Limb (tissue), 2 donors: Measurements from ENCODE around the gene PGM2L1.

ENCODE experiments used
- DNase-seq, 2 donors: peaks; one replicate each; pipeline ENCODE4 v3.0.0-alpha.2; 2016; ENCODE audit errors: extremely low spot score in 2 of 2

The PGM2L1 gene

GRCh38 chr11:74307434-74307833, 90.8 kb downstream of the PGM2L1 start:
- DNase-seq: peak; percentile 47 to 49

- DNase-seq: peak in 1 of 2 donors; percentile 34
Measured at GRCh38 chr11:74306435-74307175, 91.6 kb downstream of the PGM2L1 start.

DNA sequence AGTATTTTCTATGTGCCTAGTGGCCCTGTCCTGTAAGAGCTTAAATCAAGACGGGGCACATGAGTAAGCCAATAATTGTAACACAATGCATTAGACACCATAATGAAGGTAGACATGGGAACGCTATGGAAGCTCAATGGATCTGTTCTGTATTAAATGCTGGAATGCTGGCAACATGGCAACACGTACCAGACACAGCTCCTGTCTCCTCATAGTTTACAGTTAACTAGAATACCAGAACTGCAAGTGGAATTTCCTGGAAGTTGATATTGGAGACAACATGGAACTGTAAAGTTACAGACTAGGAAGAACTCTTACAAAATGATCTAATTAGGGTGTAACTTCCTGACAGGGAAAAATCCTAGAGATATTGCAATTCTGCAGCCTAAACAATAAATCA, 99.2 kb downstream of the PGM2L1 start:
- no peak for DNase-seq

DNA sequence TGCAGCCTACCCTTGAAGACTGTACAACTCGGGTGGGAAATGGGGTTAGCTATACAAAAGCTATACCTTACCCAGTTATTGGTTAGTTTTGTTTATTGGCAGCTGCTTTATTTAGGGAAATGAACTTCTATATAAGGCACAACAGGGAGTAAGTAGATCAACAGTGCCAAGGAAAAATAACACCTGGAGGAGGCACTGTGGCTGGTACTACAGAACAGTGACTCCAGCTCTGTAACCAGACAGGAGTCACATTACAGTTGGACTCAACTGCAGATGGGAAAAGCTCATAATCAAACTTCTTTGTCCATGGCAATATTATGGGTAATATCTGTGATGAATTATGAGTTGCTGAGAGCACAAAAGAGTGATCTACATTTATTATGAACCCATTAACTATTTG, 100.7 kb downstream of the PGM2L1 start:
- DNase-seq: no peak

- no peak for DNase-seq
Measured at GRCh38 chr11:74288911-74289310, 109.3 kb downstream of the PGM2L1 start.

GRCh38 chr11:74288161-74288560, 110.1 kb downstream of the PGM2L1 start:
- no peak for DNase-seq

- no peak for DNase-seq
Measured at GRCh38 chr11:74284466-74284865, 113.8 kb downstream of the PGM2L1 start.

DNA sequence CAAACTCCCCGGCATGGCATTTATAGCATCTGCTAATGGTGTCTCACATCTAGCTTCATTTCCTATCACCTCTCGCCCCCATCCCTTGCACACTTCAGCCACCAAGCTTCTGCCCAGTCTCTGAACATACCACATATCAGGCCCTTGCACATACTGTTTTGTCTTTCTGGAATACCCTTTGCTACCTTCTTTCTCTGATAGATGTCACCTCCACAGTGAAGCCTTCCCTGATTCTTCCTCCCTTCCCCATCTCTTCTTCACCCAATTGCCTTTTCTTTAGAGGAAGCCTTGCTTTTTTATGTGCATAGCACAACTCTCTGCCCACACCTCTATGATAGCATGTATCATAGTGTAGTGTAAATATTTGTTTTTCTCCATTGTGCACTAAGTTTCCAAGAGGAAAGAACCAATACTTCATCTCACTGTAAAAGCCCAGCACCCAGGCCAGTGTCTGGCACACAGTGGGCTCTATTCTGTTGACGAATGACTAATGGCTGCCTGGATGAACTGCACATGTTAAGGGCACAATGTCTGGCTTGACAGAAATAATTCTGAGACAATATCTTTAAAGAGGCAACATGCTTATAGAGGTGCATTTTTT, 114.6 kb downstream of the PGM2L1 start:
- no peak for DNase-seq

- DNase-seq: peak in 1 of 2 donors; percentile 33
Measured at GRCh38 chr11:74282914-74283371, 115.3 kb downstream of the PGM2L1 start.

DNA sequence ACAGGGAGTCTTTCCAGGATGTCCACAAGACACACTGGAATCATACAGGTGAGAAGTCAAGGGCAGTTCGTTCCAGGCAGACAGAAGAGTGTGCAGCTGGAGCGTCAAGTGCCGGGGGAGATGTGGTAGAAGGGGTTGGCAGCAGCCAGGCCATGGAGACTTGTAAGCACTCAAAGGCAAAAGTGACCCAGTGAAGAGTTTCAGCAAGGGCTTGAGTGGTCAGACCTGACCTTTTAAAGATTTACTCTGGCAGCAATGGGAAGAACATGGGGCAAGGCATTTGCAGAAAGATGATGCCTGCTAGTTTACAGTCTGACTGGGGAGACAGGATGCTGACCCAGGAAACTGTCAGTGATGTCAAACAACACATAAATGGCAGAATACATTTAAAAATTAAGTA, 115.8 kb downstream of the PGM2L1 start:
- no peak for DNase-seq

DNA sequence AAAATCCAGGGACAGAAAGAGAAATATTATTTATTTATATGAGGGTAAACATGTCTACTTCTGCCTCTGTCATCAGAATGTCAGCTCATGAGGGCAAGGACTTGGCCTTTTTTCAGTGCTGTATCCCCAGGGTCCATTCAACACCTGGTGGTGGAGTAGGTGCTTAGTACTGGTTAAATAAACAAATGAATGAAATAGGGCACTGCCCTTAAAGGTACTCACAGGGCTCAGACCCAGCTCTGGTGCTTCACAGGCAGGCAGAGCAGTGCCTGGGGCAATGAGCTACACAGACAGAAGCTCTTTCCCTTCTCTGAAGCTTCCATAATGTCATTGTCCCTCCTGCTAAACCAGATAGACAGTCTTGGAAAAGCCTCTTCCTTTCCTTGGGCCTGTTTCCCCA, 117.7 kb downstream of the PGM2L1 start:
- DNase-seq: no peak
